ENCODE measurements around the gene HDAC4.

HDAC4 gene

GRCh38 chr2:239229545-239230279 lies 171.1 kb downstream of the HDAC4 start:
- no peak for DNase-seq

GRCh38 chr2:239227661-239228371 lies 173.0 kb downstream of the HDAC4 start:
- no peak for DNase-seq

- no peak for DNase-seq
Measured at GRCh38 chr2:239226677-239227581, 173.9 kb downstream of the HDAC4 start.

GRCh38 chr2:239225871-239226561 lies 174.8 kb downstream of the HDAC4 start:
- peak; percentile 91 for DNase-seq

GRCh38 chr2:239225371-239225851 lies 175.4 kb downstream of the HDAC4 start:
- no peak for DNase-seq

- no peak for DNase-seq
Measured at GRCh38 chr2:239224955-239225354, 175.9 kb downstream of the HDAC4 start.

GRCh38 chr2:239224199-239224570 lies 176.6 kb downstream of the HDAC4 start:
- DNase-seq = no peak

GRCh38 chr2:239223310-239224198 lies 177.3 kb downstream of the HDAC4 start:
- DNase-seq = peak; percentile 82

- peak; percentile 32 for DNase-seq
Measured at GRCh38 chr2:239222706-239223309, 178.0 kb downstream of the HDAC4 start.

GRCh38 chr2:239222312-239222660 lies 178.5 kb downstream of the HDAC4 start:
- peak; percentile 51 for DNase-seq

- no peak for DNase-seq
Measured at GRCh38 chr2:239220981-239221396, 179.8 kb downstream of the HDAC4 start.

GRCh38 chr2:239220341-239220740 lies 180.5 kb downstream of the HDAC4 start:
- DNase-seq = no peak

GRCh38 chr2:239216614-239217273 lies 184.1 kb downstream of the HDAC4 start:
- DNase-seq = no peak

- no peak for DNase-seq
Measured at GRCh38 chr2:239215988-239216613, 184.7 kb downstream of the HDAC4 start.

GRCh38 chr2:239215136-239215925 lies 185.5 kb downstream of the HDAC4 start:
- no peak for DNase-seq

GRCh38 chr2:239214725-239215124 lies 186.1 kb downstream of the HDAC4 start:
- DNase-seq = no peak

GRCh38 chr2:239213643-239214101 lies 187.1 kb downstream of the HDAC4 start:
- DNase-seq = no peak

GRCh38 chr2:239212929-239213642 lies 187.7 kb downstream of the HDAC4 start:
- no peak for DNase-seq
